K562 (cell line): ENCODE measurements around the gene MCCC2. TPM values are rescaled to one million over a fixed set of nuclear protein-coding genes. Genes with fewer than 3 reads are reported as not detected.

Experiments used
- ELK1 ChIP-seq: sonication (generic); formaldehyde crosslinking; IDR thresholded peaks from 2 replicates; pipeline ENCODE4 v1.8.1; 2022; ENCODE audit warnings: missing genetic modification reagents
- HDAC3 ChIP-seq: fragments of 450-650 bp; IDR thresholded peaks from 2 replicates; pipeline ENCODE4 v1.6.1; 2018; ENCODE audit warnings: borderline replicate concordance, mild to moderate bottlenecking, moderate library complexity; ENCODE audit not compliant: partially characterized antibody
- NCOA2 ChIP-seq, 2 experiments: fragments of 450-650 bp; IDR thresholded peaks; 2 replicates each; pipeline ENCODE4 v1.6.1; 2018; ENCODE audit warnings: mild to moderate bottlenecking in 2 of 2, moderate library complexity in 1 of 2; ENCODE audit not compliant: partially characterized antibody in 2 of 2
- NR4A1 ChIP-seq, 2 experiments: fragments of 250-450 bp in 1 of 2; fragments of 450-650 bp in 1 of 2; sonication (Bioruptor Pico) in 1 of 2; IDR thresholded peaks; 2 replicates each; pipeline versions ENCODE4 v1.4.0 to v1.6.1; 2016 to 2020; ENCODE audit warnings: mild to moderate bottlenecking in 2 of 2, missing compliant biosample characterization in 1 of 2, missing genetic modification characterization in 1 of 2, moderate library complexity in 1 of 2
- OTX1 ChIP-seq: fragments of 450-650 bp; formaldehyde crosslinking; IDR thresholded peaks from 2 replicates; pipeline ENCODE4 v1.4.0; 2022; ENCODE audit warnings: mild to moderate bottlenecking
- RBM14 ChIP-seq: fragments of 200-400 bp; formaldehyde crosslinking; IDR thresholded peaks from 2 replicates; pipeline ENCODE4 v1.6.1; 2018; ENCODE audit warnings: low read depth, mild to moderate bottlenecking, low read length, moderate library complexity, borderline replicate concordance; ENCODE audit not compliant: insufficient read depth
- RBM22 ChIP-seq: fragments of 200-400 bp; formaldehyde crosslinking; IDR thresholded peaks from 2 replicates; pipeline ENCODE4 v1.6.1; 2018; ENCODE audit warnings: low read length, low read depth; ENCODE audit not compliant: poor library complexity, severe bottlenecking
- SMAD3 ChIP-seq: fragments of 450-650 bp; formaldehyde crosslinking; conservative IDR thresholded peaks from 2 replicates; pipeline ENCODE4 v1.4.0; 2020; ENCODE audit warnings: mild to moderate bottlenecking
- U2AF2 ChIP-seq: fragments of 200-400 bp; formaldehyde crosslinking; optimal IDR thresholded peaks from 2 replicates; pipeline ENCODE3; 2017; ENCODE audit warnings: low read depth, mild to moderate bottlenecking, low read length
- WHSC1 ChIP-seq: IDR thresholded peaks from one replicate; pipeline ENCODE4 v1.6.1; 2012; ENCODE audit warnings: low read length, control low read depth, inconsistent platforms
- ZFP91 ChIP-seq: sonication (generic); formaldehyde crosslinking; IDR thresholded peaks from 2 replicates; pipeline ENCODE4 v1.8.0; 2022; ENCODE audit warnings: mild to moderate bottlenecking, missing genetic modification reagents
- ZNF431 ChIP-seq: sonication (generic); formaldehyde crosslinking; IDR thresholded peaks from 2 replicates; pipeline ENCODE4 v1.8.0; 2022; ENCODE audit warnings: mild to moderate bottlenecking, missing genetic modification reagents
- polyA plus RNA-seq, 8 experiments: library from polyadenylated mRNA; depleted of rRNA in 4 of 8; stranded (reverse) in 5 of 8; unstranded in 3 of 8; fragments of >200 nt; fragmentation: Nextera tagmentation in 2 of 8; fragmentation: Illumina TruSeq in 1 of 8; extraction: Ambion mirVana in 2 of 8; extraction: Trizol in 1 of 8; gene quantifications; 2 replicates each; pipeline versions ENCODE4 v1.2.1 to v1.2.3, GENCODE V29; 2011 to 2014; ENCODE audit warnings: inconsistent platforms in 1 of 8, missing spikeins in 1 of 8
- total RNA-seq, 7 experiments: library from RNA; depleted of rRNA in 6 of 7; stranded (reverse); fragments of >200 nt in 6 of 7; fragmentation: Illumina TruSeq in 2 of 7; extraction: Trizol in 2 of 7; gene quantifications; 2 replicates each; pipeline versions ENCODE4 v1.2.1 to v1.2.3, GENCODE V29; 2011 to 2021; ENCODE audit warnings: low replicate concordance in 1 of 7
- TF ChIP-seq, protein P1 (sequence below): fragments of 450-650 bp; IDR thresholded peaks from 2 replicates; pipeline ENCODE4 v1.6.1; 2018; ENCODE audit warnings: mild to moderate bottlenecking, low read depth; ENCODE audit not compliant: partially characterized antibody
- TF ChIP-seq, protein P2 (sequence below): fragments of 250-450 bp; sonication (Bioruptor Pico); IDR thresholded peaks from 2 replicates; pipeline ENCODE4 v1.8.0; 2021; ENCODE audit warnings: mild to moderate bottlenecking, moderate library complexity
- TF ChIP-seq, protein P3 (sequence below): fragments of 200-800 bp; sonication (Bioruptor generic); IDR thresholded peaks from 2 replicates; pipeline ENCODE4 v1.6.1; 2017; ENCODE audit warnings: missing genetic modification characterization, missing compliant biosample characterization
- TF ChIP-seq, protein P4 (sequence below): fragments of 250-450 bp; sonication (Bioruptor Pico); IDR thresholded peaks from 2 replicates; pipeline ENCODE4 v1.9.0; 2021; ENCODE audit warnings: mild to moderate bottlenecking

MCCC2 gene
- total and polyA plus RNA-seq, 9 of the 15 experiments (the other 6 are each of a cell fraction or from before 2014, with no cell fraction given): 17.1 to 77.9 (median 52.5) TPM

GRCh38 chr5:71586941-71587765 is at the start of gene MCCC2 (continued):
- no peak for TF ChIP-seq ELK1 (CRISPR knock-in tag)
- TF ChIP-seq OTX1 (CRISPR knock-in tag): no peak
- TF ChIP-seq RBM22: no peak
- TF ChIP-seq, protein P1, sequence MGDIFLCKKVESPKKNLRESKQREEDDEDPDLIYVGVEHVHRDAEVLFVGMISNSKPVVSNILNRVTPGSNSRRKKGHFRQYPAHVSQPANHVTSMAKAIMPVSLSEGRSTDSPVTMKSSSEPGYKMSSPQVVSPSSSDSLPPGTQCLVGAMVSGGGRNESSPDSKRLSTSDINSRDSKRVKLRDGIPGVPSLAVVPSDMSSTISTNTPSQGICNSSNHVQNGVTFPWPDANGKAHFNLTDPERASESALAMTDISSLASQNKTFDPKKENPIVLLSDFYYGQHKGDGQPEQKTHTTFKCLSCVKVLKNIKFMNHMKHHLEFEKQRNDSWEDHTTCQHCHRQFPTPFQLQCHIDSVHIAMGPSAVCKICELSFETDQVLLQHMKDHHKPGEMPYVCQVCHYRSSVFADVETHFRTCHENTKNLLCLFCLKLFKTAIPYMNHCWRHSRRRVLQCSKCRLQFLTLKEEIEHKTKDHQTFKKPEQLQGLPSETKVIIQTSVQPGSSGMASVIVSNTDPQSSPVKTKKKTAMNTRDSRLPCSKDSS: no peak
- 0 out of 2 replicates have a peak, but pooled peaks have one; percentile 32 for TF ChIP-seq ZNF431 (CRISPR knock-in tag)
- TF ChIP-seq, protein P2, sequence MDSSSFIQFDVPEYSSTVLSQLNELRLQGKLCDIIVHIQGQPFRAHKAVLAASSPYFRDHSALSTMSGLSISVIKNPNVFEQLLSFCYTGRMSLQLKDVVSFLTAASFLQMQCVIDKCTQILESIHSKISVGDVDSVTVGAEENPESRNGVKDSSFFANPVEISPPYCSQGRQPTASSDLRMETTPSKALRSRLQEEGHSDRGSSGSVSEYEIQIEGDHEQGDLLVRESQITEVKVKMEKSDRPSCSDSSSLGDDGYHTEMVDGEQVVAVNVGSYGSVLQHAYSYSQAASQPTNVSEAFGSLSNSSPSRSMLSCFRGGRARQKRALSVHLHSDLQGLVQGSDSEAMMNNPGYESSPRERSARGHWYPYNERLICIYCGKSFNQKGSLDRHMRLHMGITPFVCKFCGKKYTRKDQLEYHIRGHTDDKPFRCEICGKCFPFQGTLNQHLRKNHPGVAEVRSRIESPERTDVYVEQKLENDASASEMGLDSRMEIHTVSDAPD (CRISPR knock-in tag): no peak
- no peak for TF ChIP-seq U2AF2
- TF ChIP-seq WHSC1: no peak
- no peak for TF ChIP-seq SMAD3 (CRISPR knock-in tag)
- no peak for TF ChIP-seq HDAC3
- no peak for TF ChIP-seq NCOA2 (IDR thresholded peaks at IDR 0.05; ENCODE audit: partially characterized antibody in 2 of 2)
- TF ChIP-seq, protein P3, sequence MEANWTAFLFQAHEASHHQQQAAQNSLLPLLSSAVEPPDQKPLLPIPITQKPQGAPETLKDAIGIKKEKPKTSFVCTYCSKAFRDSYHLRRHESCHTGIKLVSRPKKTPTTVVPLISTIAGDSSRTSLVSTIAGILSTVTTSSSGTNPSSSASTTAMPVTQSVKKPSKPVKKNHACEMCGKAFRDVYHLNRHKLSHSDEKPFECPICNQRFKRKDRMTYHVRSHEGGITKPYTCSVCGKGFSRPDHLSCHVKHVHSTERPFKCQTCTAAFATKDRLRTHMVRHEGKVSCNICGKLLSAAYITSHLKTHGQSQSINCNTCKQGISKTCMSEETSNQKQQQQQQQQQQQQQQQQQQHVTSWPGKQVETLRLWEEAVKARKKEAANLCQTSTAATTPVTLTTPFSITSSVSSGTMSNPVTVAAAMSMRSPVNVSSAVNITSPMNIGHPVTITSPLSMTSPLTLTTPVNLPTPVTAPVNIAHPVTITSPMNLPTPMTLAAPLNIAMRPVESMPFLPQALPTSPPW (CRISPR knock-in tag): peak; percentile 25; the same call in 1 of the 2 replicates
- TF ChIP-seq, protein P4, sequence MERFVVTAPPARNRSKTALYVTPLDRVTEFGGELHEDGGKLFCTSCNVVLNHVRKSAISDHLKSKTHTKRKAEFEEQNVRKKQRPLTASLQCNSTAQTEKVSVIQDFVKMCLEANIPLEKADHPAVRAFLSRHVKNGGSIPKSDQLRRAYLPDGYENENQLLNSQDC: no peak
- TF ChIP-seq RBM14: no peak
- no peak for TF ChIP-seq ZFP91 (CRISPR knock-in tag)
- no peak for TF ChIP-seq NR4A1 (CRISPR knock-in tag; IDR thresholded peaks at IDR 0.05)
- TF ChIP-seq NR4A1 (tag; IDR thresholded peaks at IDR 0.05): no peak
